ENCODE results near the gene BPIFB4. TPM values are rescaled to one million over a fixed set of nuclear protein-coding genes. Genes with fewer than 3 reads are reported as not detected.
"Not testable (repeated sequence)": the region's sequence is repeated elsewhere in the genome, so short reads cannot be mapped to it uniquely, and the experiment has no call there.

BPIFB4 gene
- total RNA-seq, 1 experiment from 2014 or later: not detected

DNA sequence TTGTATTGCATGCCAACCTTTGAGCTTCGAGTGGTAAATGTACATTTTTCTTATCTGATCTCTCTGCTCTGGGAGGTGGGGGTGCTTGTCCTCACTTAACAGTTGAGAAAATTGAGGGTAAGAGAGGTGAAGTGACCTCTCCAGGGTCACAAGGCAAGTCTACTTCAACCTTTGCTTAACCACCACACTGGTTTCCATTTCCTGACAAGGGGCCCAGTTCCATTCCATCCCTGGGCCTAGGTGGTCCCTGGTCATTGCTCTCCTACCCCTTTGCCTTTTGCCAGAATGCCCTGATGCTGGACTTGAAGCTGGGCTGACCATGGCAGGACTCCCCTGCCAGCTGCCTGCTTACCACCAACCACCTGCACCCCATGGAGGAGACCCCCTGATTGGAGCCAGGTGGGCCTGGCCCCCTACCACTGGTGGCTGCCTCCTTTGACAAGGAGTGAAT is 35.7 kb upstream of the BPIFB4 start:
- Mint-ChIP-seq H3K4me1 (ENCODE audit: low read depth, unreplicated experiment) (no peaks in the 10 kb centered on the region), H3K27ac (ENCODE audit: unreplicated experiment) (no peak overlapping the region), H3K9me3 (ENCODE audit: low read depth, unreplicated experiment) (no peaks in the 10 kb centered on the region), H3K4me3 (ENCODE audit: low read depth, unreplicated experiment) (no peak overlapping the region), H3K27me3 (ENCODE audit: unreplicated experiment) (peaks cover 99% of the 10 kb centered on the region), H3K36me3 (ENCODE audit: insufficient read depth, unreplicated experiment) (no peaks in the 10 kb centered on the region)
- no TSS peak for BruUV-seq (replicated peaks)
- DNase-seq: no peak
- intact Hi-C loops (cut with micrococcal nuclease; ENCODE audit: unreplicated experiment): no loop called here
- TF ChIP-seq CTCF (IDR thresholded peaks at IDR 0.05; ENCODE audit: unreplicated experiment): no peak
- CTCF ChIA-PET: no interaction called here

GRCh38 chr20:33045129-33045721 is 34.2 kb upstream of the BPIFB4 start:
- peaks cover 99% of the 10 kb centered on the region for H3K27me3 Mint-ChIP-seq (ENCODE audit: unreplicated experiment)
- H3K27ac Mint-ChIP-seq (ENCODE audit: unreplicated experiment); BruUV-seq (replicated peaks); H3K4me1 Mint-ChIP-seq (ENCODE audit: low read depth, unreplicated experiment); H3K9me3 Mint-ChIP-seq (ENCODE audit: low read depth, unreplicated experiment); H3K4me3 Mint-ChIP-seq (ENCODE audit: low read depth, unreplicated experiment); intact Hi-C loops (cut with micrococcal nuclease; ENCODE audit: unreplicated experiment); CTCF ChIA-PET; H3K36me3 Mint-ChIP-seq (ENCODE audit: insufficient read depth, unreplicated experiment); DNase-seq: not testable (repeated sequence)

DNA sequence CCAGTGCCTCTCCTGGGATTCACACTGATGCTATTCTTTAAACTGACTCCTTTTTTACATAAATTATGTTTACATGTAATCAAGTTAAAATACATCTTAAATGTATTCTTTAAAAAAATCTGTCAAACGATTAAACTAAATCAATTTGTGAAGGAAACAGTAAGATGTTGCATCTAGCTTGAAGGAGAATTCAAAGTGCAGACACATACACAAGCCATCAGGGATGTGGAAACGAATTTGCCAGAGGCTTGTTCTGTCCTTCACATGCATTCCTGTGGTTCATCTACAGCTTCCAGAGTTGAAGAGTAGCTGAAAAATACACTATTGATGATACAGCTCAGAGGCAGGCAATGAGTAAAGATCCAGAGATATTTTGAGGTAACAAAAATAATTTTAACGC is 33.0 kb upstream of the BPIFB4 start:
- Mint-ChIP-seq H3K4me1 (ENCODE audit: low read depth, unreplicated experiment) (no peaks in the 10 kb centered on the region), H3K36me3 (ENCODE audit: insufficient read depth, unreplicated experiment) (no peaks in the 10 kb centered on the region), H3K9me3 (ENCODE audit: low read depth, unreplicated experiment) (no peaks in the 10 kb centered on the region), H3K27ac (ENCODE audit: unreplicated experiment) (no peak overlapping the region), H3K27me3 (ENCODE audit: unreplicated experiment) (peaks cover 94% of the 10 kb centered on the region), H3K4me3 (ENCODE audit: low read depth, unreplicated experiment) (no peak overlapping the region)
- TF ChIP-seq CTCF (IDR thresholded peaks at IDR 0.05; ENCODE audit: unreplicated experiment): no peak
- BruUV-seq (replicated peaks): no TSS peak
- no peak for DNase-seq
- CTCF ChIA-PET: no interaction called here
- intact Hi-C loops (cut with micrococcal nuclease; ENCODE audit: unreplicated experiment): no loop called here

DNA sequence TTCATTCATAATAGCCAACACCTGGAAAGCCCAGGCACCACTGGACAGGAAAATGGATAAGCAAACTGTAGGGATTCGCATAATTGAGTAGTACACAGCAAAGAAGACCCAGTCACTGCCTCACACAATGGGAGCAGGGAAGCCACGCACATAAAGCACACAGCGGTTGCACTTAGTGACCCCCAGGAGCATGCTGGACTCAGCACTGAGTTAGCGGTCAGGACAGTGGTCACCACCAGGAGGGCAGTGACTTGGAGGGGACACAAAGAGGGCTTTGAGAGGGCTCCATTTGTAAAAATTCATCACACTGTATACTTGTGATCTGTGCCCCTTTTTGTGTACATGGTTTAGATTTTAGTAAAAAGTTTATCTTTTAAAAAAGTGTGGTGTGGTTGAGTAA is 28.1 kb upstream of the BPIFB4 start:
- Mint-ChIP-seq H3K27ac (ENCODE audit: unreplicated experiment) (no peak overlapping the region), H3K4me1 (ENCODE audit: low read depth, unreplicated experiment) (no peaks in the 10 kb centered on the region), H3K4me3 (ENCODE audit: low read depth, unreplicated experiment) (no peak overlapping the region), H3K27me3 (ENCODE audit: unreplicated experiment) (peaks cover 93% of the 10 kb centered on the region), H3K9me3 (ENCODE audit: low read depth, unreplicated experiment) (no peaks in the 10 kb centered on the region), H3K36me3 (ENCODE audit: insufficient read depth, unreplicated experiment) (peaks cover 5% of the 10 kb centered on the region)
- BruUV-seq (replicated peaks): no TSS peak
- CTCF ChIA-PET: no interaction called here
- no peak for DNase-seq
- TF ChIP-seq CTCF (IDR thresholded peaks at IDR 0.05; ENCODE audit: unreplicated experiment): no peak
- intact Hi-C loops (cut with micrococcal nuclease; ENCODE audit: unreplicated experiment): no loop called here

DNA sequence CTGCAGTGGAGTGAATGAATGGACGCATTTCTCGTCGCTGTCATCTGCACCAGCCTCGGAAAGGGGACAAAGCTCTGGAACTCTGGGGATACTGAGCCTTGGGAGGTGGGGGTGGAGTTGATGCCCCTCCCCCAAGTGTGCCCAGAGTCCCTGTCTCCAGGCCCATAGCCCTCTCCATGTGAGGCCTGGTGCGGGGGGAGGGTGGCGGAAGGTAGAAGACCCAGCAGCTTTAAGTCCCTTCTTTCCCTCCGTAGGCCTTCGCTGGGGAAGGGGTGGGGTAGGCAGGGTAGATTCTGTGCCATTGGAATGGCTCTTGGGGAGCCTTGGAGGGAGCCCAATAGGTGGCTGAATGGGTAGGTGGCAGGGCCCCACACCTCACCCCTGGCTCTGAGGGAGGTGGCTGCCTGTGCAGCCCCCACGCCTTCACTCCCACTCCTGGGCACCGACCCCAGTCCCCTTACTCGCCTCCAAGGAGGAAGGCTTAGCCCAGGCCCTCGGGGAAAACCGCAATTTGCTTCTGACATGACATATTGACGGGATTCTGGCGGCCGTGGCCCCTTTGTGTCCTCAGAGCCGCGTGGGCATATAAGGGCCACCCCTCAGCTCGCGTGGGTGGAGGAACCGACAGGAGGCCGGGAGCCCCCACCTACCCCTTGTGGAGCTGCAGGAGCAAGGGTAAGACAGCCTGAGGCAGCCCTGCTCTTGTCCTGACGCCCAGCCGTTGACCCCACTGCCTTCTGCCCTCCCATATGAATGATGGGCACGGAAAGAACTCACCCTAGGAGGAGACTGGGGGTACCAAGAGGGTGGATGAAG is 25.9 kb upstream of the BPIFB4 start, which contains the start of gene BPIFB3:
TSS of gene BPIFB3 (plus strand) at position 613 of the 816 bp plus-strand sequence. CDS start 1,533 bp downstream, outside the sequence.
- no peak within 1 kb of the TSS for H3K27ac Mint-ChIP-seq (ENCODE audit: unreplicated experiment)

More for the DNA sequence above, 25.9 kb upstream of the BPIFB4 start, which contains the start of gene BPIFB3:
- intact Hi-C loops (cut with micrococcal nuclease; ENCODE audit: unreplicated experiment): no loop called here
- Mint-ChIP-seq H3K9me3 (ENCODE audit: low read depth, unreplicated experiment) (no peaks in the 10 kb centered on the region), H3K36me3 (ENCODE audit: insufficient read depth, unreplicated experiment) (peaks cover 5% of the 10 kb centered on the region), H3K4me1 (ENCODE audit: low read depth, unreplicated experiment) (no peaks in the 10 kb centered on the region), H3K4me3 (ENCODE audit: low read depth, unreplicated experiment) (no peak within 1 kb of the TSS), H3K27me3 (ENCODE audit: unreplicated experiment) (peaks cover 89% of the 10 kb centered on the region)
- no peak for TF ChIP-seq CTCF (IDR thresholded peaks at IDR 0.05; ENCODE audit: unreplicated experiment)
- BruUV-seq (replicated peaks): no TSS peak
- CTCF ChIA-PET: interaction anchor here (1.8 kb wide), 1 partner anchor 11 kb away, joined by 3 read pairs; no protein-coding TSS in a partner anchor
- DNase-seq: no peak

Data from Calu3 (cell line).